ENCODE measurements around the gene DNER. TPM values are rescaled to one million over a fixed set of nuclear protein-coding genes. Genes with fewer than 3 reads are reported as not detected.

The DNER gene
- polyA plus RNA-seq, 1 of the 3 experiments (the other 2 are of a cell fraction), result 1.4 TPM

- Histone ChIP-seq H3K36me3 (replicated peaks in 1 of 2; ENCODE audit: control insufficient read depth in 1 of 2, insufficient read depth in 2 of 2, low read length in 1 of 2) (no peaks in the 10 kb centered on the region), H3K9ac (no peak overlapping the region), H3K79me2 (ENCODE audit: insufficient read depth) (no peaks in the 10 kb centered on the region), H3K9me3 (no peaks in the 10 kb centered on the region), H3K4me2 (no peak overlapping the region), H3K9me2 (no peaks in the 10 kb centered on the region), H4K20me1 (ENCODE audit: insufficient read depth) (no peaks in the 10 kb centered on the region), H3K4me3 (ENCODE audit: low read depth in 2 of 2, low read length in 1 of 2) (no peak overlapping the region), H3K27ac (ENCODE audit: low read depth in 2 of 2, low read length in 1 of 2) (no peak overlapping the region), H3K4me1 (ENCODE audit: control insufficient read depth in 1 of 2, insufficient read depth in 2 of 2, low read depth in 1 of 2, low read length in 1 of 2) (no peaks in the 10 kb centered on the region; a peak in 1 of 4 replicates), H3F3A (replicated peaks; ENCODE audit: insufficient read depth) (no peaks in the 10 kb centered on the region), H3K27me3 (ENCODE audit: insufficient read depth) (no peaks in the 10 kb centered on the region), H2AFZ (ENCODE audit: low read depth) (no peak overlapping the region)
- ChIA-PET CTCF (interaction anchor here (1.4 to 2.2 kb wide), 2 partner anchors 27 to 38 kb away, joined by 3 to 16 read pairs; no protein-coding TSS in a partner anchor), POLR2A (no interaction called here)
- WGBS (ENCODE audit: low lambda C conversion rate), result 87% methylated on average over 11 of the region's 11 CpGs
- DNase-seq, result peak; percentile 16
- TF ChIP-seq SIN3A (IDR thresholded peaks at IDR 0.05; ENCODE audit: borderline replicate concordance, low read depth, low read length) (no peak), MXI1 (IDR thresholded peaks at IDR 0.05; ENCODE audit: low read depth, low read length) (no peak), ELF1 (IDR thresholded peaks at IDR 0.05) (no peak), FOSL2 (IDR thresholded peaks at IDR 0.05; ENCODE audit: borderline replicate concordance, low read depth) (no peak), MEF2A (IDR thresholded peaks at IDR 0.05; ENCODE audit: borderline replicate concordance, low read depth) (no peak), GATA2 (CRISPR knock-in tag; IDR thresholded peaks at IDR 0.05) (no peak), RXRA (IDR thresholded peaks at IDR 0.05; ENCODE audit: borderline replicate concordance, low read depth) (no peak), GABPA (IDR thresholded peaks at IDR 0.05; ENCODE audit: low read depth) (no peak), REST (IDR thresholded peaks at IDR 0.05; ENCODE audit: low read depth, low read length) (no peak), ZBTB33 (IDR thresholded peaks at IDR 0.05; ENCODE audit: borderline replicate concordance, low read depth) (no peak), RCOR1 (IDR thresholded peaks at IDR 0.05; ENCODE audit: low read length) (no peak), JUND (IDR thresholded peaks at IDR 0.05) (no peak), RAD21 (IDR thresholded peaks at IDR 0.05; ENCODE audit: low read length) (no peak), NFIC (IDR thresholded peaks at IDR 0.05; ENCODE audit: borderline replicate concordance) (no peak), SMC3 (IDR thresholded peaks at IDR 0.05; ENCODE audit: low read depth, low read length) (no peak), CTCF (IDR thresholded peaks at IDR 0.05) (no peak), FOXM1 (IDR thresholded peaks at IDR 0.05; ENCODE audit: low read depth) (no peak)
- TF ChIP-seq, protein P1, sequence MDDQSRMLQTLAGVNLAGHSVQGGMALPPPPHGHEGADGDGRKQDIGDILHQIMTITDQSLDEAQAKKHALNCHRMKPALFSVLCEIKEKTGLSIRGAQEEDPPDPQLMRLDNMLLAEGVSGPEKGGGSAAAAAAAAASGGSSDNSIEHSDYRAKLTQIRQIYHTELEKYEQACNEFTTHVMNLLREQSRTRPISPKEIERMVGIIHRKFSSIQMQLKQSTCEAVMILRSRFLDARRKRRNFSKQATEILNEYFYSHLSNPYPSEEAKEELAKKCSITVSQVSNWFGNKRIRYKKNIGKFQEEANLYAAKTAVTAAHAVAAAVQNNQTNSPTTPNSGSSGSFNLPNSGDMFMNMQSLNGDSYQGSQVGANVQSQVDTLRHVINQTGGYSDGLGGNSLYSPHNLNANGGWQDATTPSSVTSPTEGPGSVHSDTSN (IDR thresholded peaks at IDR 0.05), result no peak
- TF ChIP-seq, protein P2, sequence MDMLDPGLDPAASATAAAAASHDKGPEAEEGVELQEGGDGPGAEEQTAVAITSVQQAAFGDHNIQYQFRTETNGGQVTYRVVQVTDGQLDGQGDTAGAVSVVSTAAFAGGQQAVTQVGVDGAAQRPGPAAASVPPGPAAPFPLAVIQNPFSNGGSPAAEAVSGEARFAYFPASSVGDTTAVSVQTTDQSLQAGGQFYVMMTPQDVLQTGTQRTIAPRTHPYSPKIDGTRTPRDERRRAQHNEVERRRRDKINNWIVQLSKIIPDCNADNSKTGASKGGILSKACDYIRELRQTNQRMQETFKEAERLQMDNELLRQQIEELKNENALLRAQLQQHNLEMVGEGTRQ (IDR thresholded peaks at IDR 0.05; ENCODE audit: borderline replicate concordance, low read depth, low read length), result no peak
- TF ChIP-seq, protein P3, sequence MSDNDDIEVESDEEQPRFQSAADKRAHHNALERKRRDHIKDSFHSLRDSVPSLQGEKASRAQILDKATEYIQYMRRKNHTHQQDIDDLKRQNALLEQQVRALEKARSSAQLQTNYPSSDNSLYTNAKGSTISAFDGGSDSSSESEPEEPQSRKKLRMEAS (IDR thresholded peaks at IDR 0.05; ENCODE audit: low read depth), result no peak
These were observed 38.8 kb upstream of the DNER start for GRCh38 chr2:229752970-229753729.
